Left colon (tissue), 2 donors: ENCODE measurements around the gene NKD1. TPM values are rescaled to one million over a fixed set of nuclear protein-coding genes. Genes with fewer than 3 reads are reported as not detected.
A peak's percentile ranks its signal among the peaks of the same experiment; 100 is the strongest.
"Not testable (repeated sequence)": the region's sequence is repeated elsewhere in the genome, so short reads cannot be mapped to it uniquely, and the experiment has no call there.

ENCODE experiments used
- ATAC-seq: fragments of 200-7000 bp; cut with Tn5 transposase; one replicate; pipeline ENCODE4 v1.9.1; 2020; ENCODE audit warnings: mild to moderate bottlenecking, moderate library complexity
- DNase-seq, 2 donors: peaks; one replicate each; pipeline ENCODE4 v3.0.0-alpha.2; 2020
- intact Hi-C, 2 donors: fragments of 100-400 bp; cut with DNase I in 1 of 2; cut with micrococcal nuclease in 1 of 2; formaldehyde crosslinking; loops; one replicate each; pipeline versions ENCODE4 v1.11.2 to v1.14.0; 2022; cut with DNase I, micrococcal nuclease
- long read RNA-seq: library from polyadenylated mRNA; unstranded; transcript quantifications from one replicate; pipeline ENCODE4 v2.0.0, GENCODE V29; 2021
- total RNA-seq, 2 donors: library from RNA; stranded (reverse); fragmentation: NEBNext Ultra II Directional; extraction: Animal tissue kit (Norgen Biotek cat#: 25700); gene quantifications; one replicate each; pipeline ENCODE4 v1.2.1, GENCODE V29; 2021
- donor health status: DM: no; HTN: no; CAD: no.
- donor health status: DM: yes; HTN: yes; CAD: no.

NKD1 gene, protein sequence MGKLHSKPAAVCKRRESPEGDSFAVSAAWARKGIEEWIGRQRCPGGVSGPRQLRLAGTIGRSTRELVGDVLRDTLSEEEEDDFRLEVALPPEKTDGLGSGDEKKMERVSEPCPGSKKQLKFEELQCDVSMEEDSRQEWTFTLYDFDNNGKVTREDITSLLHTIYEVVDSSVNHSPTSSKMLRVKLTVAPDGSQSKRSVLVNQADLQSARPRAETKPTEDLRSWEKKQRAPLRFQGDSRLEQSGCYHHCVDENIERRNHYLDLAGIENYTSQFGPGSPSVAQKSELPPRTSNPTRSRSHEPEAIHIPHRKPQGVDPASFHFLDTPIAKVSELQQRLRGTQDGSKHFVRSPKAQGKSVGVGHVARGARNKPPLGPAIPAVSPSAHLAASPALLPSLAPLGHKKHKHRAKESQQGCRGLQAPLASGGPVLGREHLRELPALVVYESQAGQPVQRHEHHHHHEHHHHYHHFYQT
- 1 to 10 TPM; 1.6 to 5.6 TPM for total RNA-seq
- long read RNA-seq, result 0 reads

DNA sequence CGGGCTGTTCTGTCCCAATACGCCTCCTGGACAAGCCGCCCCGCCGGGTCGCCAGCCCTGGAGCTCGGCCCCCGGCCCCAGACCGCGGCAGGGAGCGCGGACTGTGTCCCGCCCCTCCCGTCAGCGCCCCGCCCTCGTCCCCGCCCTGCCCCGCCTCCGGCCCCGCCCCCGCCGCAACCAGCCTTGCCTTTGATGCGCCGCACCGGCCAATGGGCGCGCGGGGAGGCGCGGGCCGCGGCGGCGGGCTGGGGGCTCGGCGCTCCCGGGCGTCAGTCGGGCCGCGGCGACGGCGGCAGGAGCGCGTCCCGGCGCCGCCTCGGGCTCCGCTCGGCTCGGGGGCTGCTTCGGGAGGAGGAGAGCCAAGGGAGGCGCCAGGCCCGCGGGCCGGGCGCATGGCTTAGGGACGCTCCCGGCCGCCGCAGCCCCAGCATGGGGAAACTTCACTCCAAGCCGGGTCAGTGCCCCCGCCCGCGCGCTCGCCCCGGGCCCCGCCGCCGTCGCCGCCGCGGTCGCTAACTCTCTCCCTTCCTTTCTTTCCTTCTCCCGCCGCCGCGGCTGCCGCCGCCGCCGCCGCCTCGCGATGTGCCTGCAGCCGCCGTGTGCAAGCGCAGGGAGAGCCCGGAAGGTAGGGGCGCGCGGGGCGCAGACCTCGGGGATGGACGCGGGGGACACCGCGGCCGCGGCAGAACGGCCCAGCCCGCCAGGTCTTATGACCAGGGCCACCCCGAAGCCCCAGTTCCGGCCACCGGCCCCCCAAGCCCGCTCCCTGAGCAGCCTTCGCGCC lies at the start of gene NKD1:
Gene NKD1, plus strand, starts transcription at position 272 of the 784 bp plus-strand sequence. Its CDS starts 158 bp downstream, at position 430.
- DNase-seq, result peak; percentile 46 to 74
- ATAC-seq, result peak; percentile 92
- intact Hi-C loops, result no loop called here

DNA sequence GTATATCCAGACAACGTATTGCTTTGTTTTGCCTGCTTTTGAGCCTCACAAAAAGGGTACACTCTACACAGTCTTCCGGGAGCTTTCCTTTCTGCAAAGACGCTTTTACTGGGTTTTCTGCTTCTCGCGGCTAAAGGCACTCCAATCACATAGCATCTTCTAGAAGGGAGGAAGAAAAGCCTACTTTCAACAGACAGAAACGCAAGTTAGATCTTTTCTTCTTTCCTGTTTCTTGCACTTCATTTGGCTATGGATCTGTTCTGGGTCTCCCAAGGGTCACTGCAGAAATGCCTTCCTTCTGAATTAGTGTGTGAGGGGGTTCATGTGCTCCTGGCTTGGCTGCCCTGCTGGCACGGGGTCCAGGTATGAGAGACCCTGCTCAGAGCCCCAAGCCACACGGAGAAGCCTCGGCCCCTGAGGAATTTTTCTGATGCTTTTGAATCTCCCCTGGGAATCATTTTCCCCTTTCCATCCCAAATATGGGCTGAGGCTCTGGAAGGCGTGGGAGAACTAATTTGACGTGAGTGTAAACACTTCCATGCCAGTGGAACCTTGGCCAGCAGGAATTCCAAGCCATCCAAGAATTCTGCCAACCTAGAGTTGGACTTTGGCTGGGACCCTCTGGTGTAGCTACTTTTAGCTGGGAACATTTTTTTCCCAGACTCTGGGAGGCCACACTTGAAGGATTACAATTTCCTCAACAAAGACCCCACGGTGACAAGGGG lies 49.6 kb upstream of the NKD1 start:
- DNase-seq (no peak), ATAC-seq (no peak)
- intact Hi-C loops, result no loop called here

DNA sequence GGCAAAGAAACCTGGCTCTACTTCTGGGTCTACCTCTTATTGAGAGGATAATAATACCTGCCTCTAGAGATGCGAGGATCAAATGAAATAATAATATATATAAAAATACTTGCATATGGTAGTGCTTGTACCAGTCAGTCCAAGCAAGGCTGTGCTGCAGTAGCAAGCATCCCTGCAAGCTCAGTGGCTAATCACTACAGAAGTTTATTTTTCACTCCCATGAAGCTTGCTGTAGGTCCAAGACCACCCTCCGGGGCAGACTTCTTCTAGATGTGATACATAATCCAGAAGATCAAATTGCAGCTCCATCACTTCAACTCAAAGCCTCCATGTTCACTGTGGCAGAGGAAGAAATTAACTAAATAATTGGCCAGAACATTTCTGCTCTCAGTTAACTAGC lies 48.9 kb upstream of the NKD1 start:
- ATAC-seq, result no peak
- no peak for DNase-seq
- intact Hi-C loops, result no loop called here

DNA sequence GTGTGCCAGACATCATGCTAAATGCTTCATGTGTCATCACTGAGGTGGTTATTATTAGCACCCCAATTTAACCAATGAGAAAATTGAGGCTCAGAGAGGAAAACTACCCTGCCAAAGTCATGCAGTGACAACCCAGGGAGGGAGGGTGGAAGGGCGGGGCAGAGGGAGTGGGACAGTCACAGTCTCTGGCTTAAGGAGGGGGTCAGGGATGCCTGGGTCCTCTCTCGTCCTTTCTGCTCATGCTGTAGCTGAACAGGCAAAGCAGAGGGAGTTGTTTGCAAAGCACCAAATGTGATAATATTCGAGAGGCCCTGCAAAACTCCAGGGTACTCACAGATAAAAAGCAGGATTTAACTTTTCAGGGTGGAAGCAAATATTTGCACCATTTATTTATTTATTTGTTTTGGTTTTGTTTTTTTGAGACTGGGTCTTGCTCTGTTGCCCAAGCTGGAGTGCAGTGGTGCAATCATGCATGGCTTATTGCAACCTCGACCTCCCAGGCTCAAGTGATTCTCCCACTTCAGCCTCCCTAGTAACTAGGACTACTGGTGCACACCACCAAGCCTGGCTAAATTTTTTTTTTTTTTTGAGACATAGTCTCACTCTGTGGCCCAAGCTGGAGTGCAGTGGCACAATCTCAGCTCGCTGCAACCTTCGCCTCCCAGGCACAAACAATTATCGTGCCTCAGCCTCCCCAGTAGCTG lies 47.9 kb upstream of the NKD1 start:
- intact Hi-C loops, result no loop called here
- ATAC-seq, result no peak
- no peak for DNase-seq

DNA sequence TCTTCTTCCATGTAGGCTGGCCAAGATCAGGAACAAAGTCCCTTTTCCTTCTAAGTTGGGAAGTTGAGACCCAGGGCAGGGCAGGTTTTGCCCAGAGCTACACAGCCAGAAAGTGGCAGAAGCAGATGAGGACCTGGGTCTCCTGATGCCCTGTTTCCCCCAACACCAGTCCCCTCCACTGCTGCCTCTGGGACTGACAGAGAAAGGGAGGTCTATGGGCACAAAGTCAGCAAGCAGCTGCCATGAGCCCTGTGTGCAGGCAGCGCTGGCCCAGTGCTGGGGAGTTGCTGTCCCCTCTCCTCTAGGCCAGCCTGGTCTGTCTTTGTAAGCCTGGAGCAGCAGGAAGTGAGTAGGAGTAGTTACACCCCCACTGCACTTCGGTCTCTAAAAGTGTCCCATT lies 46.9 kb upstream of the NKD1 start:
- no peak for DNase-seq
- intact Hi-C loops, result no loop called here
- ATAC-seq, result no peak

DNA sequence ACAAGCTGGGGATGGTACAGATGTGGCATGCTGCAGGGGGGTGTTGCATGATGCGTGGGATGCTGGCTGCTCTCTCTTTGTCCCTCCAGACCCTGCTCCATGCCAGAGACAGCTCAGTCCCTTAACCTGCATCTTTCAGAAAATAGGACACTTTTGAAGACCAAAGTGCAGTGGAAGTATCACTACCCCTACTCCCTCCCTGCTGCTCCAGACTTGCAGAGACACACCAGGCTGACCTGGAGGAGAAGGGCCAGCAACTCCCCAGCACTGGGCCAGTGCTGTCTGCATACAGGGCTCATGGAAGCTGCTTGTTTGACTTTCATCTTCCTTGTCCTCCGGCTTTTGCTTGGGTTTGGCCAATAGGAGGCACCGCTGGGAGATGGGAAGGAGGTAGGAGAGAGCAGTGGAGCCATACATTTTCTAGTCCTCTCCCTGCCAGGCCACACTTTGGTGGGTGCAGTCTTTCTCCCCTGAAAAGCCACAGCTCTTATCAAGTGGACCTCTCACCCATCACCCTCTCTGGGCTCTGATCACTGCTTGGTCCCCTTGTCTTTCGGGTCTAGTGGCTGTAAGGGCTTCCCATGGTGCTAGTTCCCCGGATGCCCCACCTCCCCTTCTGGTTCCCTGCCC lies 46.1 kb upstream of the NKD1 start:
- no peak for ATAC-seq
- intact Hi-C loops, result no loop called here
- DNase-seq, result no peak

DNA sequence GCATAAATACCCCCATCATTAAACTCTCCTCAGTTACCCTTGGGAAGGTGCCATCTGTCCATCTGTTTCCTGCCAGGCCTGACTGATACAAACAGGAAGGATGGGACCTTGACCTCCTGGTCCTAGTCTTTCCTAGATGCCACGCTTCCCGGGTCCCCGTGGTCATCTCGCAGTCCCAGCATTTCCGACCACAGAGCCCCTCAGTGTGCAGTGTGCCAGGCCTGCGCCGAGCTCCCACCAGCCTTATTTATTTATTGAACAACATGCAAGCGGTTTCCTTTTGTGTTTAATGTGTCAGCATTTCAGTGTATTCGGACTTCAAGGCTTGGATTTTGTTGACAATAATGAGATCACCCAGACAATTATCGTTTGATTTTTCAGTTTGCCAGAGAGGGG lies 45.6 kb upstream of the NKD1 start:
- ATAC-seq (no peak), DNase-seq (no peak)
- intact Hi-C loops, result no loop called here

DNA sequence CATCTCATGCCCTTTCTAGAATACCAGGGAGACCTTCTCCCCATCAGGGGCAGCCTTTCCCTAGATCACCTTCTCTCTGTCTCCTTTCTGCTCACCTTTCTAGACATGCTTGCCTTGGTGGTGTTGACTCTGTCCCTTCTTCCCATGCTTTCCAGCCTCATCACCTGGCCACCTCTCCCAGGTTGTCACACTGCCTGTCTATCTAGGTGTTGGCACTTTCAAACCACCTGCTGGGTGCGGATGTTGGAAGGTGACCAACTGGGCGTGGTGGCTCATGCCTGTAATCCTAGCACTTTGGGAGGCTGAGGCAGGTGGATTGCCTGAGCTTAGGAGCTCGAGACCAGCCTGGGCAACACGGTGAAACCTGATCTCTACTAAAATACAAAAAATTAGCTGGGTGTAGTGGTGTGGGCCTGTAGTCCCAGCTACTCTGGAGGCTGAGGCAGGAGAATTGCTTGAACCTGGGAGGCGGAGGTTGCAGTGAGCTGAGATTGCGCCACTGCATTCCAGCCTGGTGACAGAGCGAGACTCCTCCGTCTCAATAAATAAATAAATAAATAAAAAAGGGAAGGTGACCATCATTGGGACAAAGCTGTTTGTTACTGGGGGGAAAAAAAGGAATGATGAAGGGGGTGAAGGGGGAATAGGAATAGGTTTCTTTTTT lies 44.2 kb upstream of the NKD1 start:
- peak; percentile 82 for ATAC-seq
- peak in 1 of 2 donors; percentile 73 for DNase-seq
- intact Hi-C loops, result not testable (repeated sequence)

DNA sequence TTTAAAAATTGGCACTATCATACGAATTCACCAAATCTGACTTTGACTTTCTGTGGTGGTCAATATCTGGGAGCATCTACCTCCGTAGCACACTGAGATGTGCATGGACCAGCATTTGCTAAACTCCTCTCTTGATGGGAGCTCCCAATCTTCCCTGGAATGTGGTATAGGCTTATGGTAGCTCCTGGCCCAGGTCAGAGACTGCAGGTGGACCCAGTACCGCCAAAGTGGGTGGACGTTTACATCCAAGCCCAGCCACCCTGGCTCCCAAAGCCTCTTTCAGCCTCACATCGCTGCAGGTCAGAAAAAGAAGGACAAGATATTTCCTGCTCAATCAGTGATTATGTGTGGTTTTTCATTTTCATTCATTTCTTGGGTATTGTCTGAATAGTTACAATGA lies 43.1 kb upstream of the NKD1 start:
- intact Hi-C loops, result no loop called here
- DNase-seq, result no peak

DNA sequence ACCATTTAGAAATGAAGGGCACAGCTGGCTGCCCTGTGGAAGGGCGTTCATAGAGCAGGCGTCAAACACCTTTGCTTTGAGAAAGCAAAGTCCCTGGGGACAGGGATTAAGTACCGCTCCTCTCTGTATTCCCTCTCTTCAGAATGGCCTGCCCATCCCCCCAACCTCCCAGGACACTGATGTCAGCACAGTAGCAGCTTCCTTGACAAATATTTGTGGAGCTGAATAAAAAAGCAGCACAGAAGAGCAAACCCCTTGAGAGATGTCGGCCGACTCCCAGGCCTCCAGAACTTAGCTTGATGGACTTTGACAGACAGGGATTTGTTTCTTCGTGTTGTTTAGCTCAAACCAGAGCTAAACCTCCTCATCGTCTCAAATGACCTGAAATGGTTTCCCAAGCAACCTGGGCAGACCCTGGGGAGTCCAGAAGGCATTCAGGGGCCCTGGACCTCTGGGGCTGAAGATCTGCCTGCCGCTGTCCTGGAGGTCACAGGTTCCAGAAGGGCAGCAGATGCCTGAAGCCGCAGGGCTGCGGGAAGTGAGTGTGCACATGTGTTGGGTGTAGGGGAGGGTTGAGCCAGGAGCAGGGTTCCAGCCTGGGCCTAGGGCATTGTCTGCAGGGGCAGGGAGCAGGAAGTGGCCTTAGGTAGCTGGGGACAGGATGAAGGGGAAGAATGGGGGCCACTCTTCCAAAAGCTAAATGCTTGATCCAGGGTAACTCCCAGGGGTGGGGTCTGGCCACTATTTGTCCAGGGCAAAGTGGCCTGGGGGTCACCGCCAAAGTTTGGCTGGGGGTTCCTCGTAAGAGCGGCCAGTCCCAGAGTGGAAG lies 42.3 kb upstream of the NKD1 start:
- ATAC-seq (no peak), DNase-seq (peak in 1 of 2 donors; percentile 19)

More for the DNA sequence above, 43.1 kb upstream of the NKD1 start:
- ATAC-seq, result no peak

DNA sequence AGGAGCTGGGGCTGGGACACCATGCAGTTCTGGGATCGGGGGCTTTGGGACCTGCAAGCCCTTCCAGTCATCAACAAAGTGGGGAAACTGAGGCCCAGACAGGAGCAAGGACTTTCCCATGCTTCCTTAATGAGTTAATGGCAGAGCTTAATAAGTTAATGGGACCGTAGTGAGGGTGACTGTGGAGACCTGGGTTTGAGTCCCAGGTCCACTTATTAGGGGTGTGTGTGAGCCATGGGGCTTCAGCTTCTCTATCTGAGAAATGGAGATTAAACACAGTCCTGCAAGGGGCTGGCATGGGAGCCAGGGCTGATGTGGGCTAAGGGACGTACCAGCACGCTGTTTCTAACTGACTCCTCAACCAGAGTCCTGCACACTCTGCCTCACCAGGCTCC lies 41.7 kb upstream of the NKD1 start:
- ATAC-seq (no peak), DNase-seq (no peak)
- intact Hi-C loops, result no loop called here

More for the DNA sequence above, 42.3 kb upstream of the NKD1 start:
- intact Hi-C loops, result no loop called here

DNA sequence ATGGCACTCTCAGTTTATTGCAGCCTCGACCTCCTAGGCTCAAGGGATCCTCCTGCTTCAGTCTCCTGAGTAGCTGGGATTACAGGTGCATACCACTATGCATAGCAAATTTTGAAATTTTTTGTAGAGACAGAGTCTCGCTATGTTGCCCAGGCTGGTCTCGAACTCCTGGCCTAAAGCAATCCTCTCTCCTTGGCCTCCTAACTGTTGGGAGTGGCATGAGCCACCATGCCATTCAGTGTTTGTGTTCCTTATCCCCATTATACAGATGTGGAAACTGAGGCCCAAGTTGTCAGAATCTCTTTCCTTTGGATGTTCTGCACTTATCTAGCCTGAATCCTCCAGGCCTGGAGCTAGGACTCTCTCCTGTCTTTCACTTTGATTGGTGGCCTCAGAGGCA lies 40.8 kb upstream of the NKD1 start:
- no peak for ATAC-seq
- intact Hi-C loops, result no loop called here
- DNase-seq, result no peak

DNA sequence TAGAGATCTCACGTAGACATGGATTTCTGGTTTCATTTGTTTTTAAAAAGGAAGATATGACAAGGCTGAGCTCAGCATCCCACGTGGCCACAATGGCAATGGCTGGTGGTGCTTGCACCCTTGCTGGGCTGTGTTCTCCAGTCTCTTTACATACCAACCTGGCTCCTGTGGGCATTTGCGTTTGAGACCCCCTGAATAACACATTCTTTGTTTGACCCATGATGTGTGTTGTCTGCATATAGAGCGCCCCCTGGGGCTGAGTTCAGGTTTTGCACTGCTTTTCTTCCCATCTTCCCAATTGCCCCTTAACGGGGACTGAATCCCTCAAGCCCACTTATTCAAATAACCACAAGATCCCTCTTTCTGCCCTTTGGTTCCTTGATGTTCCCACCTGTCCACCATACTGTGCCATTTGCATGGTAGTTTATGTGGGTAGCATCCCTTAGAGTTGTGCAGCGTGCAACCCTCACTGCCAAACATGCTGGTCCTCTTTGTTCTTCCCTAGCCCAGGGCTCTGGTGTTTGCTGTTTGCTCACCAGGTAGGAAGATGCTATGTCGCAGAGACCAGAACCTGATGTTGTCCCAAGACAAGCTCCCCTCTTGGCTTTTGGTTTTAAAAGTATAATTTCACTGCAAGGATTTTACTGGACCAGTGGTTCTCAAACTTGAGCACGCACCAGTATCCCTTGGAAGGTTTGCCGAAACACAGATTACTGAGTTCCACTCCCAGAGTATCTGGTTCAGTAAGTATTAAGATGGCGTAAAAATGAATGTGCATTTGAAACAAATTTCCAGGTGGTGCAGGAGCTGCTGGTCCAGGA lies 38.5 kb upstream of the NKD1 start:
- no peak for ATAC-seq

DNA sequence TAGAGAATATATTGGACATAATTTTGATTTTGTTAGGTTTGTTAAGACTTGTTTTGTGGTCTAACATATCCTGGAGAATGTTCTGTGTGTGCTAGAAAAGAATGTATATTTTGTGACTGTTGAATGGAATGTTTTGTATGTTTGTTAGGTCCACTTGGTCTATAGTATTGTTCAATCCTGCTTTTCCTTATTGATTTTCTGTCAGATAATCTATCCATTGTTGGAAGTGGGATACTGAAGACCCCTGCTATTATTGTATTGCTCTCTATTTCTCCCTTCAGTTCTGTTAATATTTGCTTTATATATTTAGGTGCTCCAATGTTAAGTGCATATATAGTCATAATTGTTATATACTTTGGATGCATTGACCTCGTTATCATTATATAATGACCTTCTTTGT lies 33.0 kb upstream of the NKD1 start:
- intact Hi-C loops, result no loop called here
- ATAC-seq, result no peak
- no peak for DNase-seq

More for the DNA sequence above, 38.5 kb upstream of the NKD1 start:
- DNase-seq, result peak in 1 of 2 donors; percentile 21
- intact Hi-C loops, result no loop called here

DNA sequence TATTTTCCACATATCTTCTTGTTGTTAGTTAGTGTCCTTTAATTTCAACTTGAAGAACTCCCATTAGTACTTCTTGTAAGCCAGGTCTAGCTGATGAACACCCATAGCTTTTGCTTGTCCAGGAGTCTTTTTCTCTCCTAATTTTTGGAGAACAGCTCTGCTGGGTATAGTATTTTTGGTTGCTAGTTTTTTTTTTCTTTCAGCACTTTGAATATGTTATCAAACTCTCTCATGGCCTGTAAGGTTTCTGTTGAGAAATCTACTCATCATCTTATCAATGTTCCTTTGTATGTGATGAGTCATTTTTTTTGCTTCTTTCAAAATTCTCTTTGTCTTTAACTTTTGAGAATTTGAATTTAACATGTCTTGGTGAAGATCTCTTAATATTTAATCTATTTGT lies 31.8 kb upstream of the NKD1 start:
- intact Hi-C loops, result no loop called here
- no peak for DNase-seq
- no peak for ATAC-seq

DNA sequence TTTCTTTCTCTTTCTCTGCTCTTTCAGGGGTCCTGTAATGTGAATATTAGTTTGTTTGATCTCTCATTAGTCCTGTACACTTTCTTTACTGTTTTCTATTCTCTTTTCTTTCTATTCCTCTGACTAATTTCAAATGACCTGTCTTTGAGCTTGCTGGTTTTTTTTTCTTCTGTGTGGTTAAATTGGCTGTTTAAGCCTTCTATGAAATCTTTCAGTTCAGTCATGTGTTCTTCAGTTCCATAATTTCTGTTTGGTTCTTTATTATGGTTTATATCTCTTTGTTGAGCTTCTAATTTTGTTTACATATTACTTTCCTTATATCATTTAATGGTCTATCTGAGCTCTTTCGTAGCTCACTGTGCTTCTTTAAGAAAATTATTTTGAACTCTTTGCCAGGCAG lies 31.3 kb upstream of the NKD1 start:
- DNase-seq (no peak), ATAC-seq (no peak)
- intact Hi-C loops, result no loop called here
